Osteocyte (in vitro differentiated cells): ENCODE results near the gene MYLIP. TPM values are rescaled to one million over a fixed set of nuclear protein-coding genes. Genes with fewer than 3 reads are reported as not detected.

Source experiments
- DNase-seq: peaks from one replicate; pipeline ENCODE4 v3.0.0; 2021; ENCODE audit warnings: mixed read lengths; ENCODE audit not compliant: unreplicated experiment; ENCODE audit errors: extremely low spot score
- H3K27ac Mint-ChIP-seq: one replicate; pipeline ENCODE4 v1.8.0; 2021; ENCODE audit warnings: mild to moderate bottlenecking, mixed read lengths; ENCODE audit not compliant: unreplicated experiment
- H3K27me3 Mint-ChIP-seq: one replicate; pipeline ENCODE4 v1.8.0; 2021; ENCODE audit warnings: mixed read lengths; ENCODE audit not compliant: unreplicated experiment
- H3K36me3 Mint-ChIP-seq: one replicate; pipeline ENCODE4 v1.8.0; 2021; ENCODE audit warnings: mixed read lengths; ENCODE audit not compliant: unreplicated experiment
- H3K4me1 Mint-ChIP-seq: one replicate; pipeline ENCODE4 v1.8.0; 2021; ENCODE audit warnings: mixed read lengths; ENCODE audit not compliant: unreplicated experiment
- H3K4me3 Mint-ChIP-seq: one replicate; pipeline ENCODE4 v1.8.0; 2021; ENCODE audit warnings: mild to moderate bottlenecking, moderate library complexity, mixed read lengths; ENCODE audit not compliant: unreplicated experiment
- H3K9me3 Mint-ChIP-seq: one replicate; pipeline ENCODE4 v1.8.0; 2021; ENCODE audit warnings: mixed read lengths; ENCODE audit not compliant: unreplicated experiment
- total RNA-seq: library from RNA; stranded (reverse); gene quantifications from 2 replicates; pipeline ENCODE4 v1.2.1, GENCODE V29; 2021
- TF ChIP-seq, protein P1 (sequence below): fragments of 200-600 bp; sonication (generic); IDR thresholded peaks from 2 replicates; pipeline ENCODE4 v1.5.0; 2021; ENCODE audit warnings: antibody characterized with exemption, mild to moderate bottlenecking, moderate library complexity

Gene MYLIP
- total RNA-seq, 1 donor from 2014 or later, result 58.5 TPM

- no peaks in the 10 kb centered on the region for H3K9me3 Mint-ChIP-seq
- H3K4me1 Mint-ChIP-seq, result peaks cover 2% of the 10 kb centered on the region
- no peak for DNase-seq
These were observed 38.0 kb upstream of the MYLIP start for GRCh38 chr6:16090920-16091319.

GRCh38 chr6:16092140-16092539, 36.7 kb upstream of the MYLIP start:
- Mint-ChIP-seq H3K27ac (no peak overlapping the region), H3K27me3 (peaks cover 12% of the 10 kb centered on the region), H3K4me3 (no peak overlapping the region), H3K9me3 (no peaks in the 10 kb centered on the region), H3K36me3 (no peaks in the 10 kb centered on the region), H3K4me1 (peaks cover 2% of the 10 kb centered on the region)
- no peak for DNase-seq
- TF ChIP-seq, protein P1, sequence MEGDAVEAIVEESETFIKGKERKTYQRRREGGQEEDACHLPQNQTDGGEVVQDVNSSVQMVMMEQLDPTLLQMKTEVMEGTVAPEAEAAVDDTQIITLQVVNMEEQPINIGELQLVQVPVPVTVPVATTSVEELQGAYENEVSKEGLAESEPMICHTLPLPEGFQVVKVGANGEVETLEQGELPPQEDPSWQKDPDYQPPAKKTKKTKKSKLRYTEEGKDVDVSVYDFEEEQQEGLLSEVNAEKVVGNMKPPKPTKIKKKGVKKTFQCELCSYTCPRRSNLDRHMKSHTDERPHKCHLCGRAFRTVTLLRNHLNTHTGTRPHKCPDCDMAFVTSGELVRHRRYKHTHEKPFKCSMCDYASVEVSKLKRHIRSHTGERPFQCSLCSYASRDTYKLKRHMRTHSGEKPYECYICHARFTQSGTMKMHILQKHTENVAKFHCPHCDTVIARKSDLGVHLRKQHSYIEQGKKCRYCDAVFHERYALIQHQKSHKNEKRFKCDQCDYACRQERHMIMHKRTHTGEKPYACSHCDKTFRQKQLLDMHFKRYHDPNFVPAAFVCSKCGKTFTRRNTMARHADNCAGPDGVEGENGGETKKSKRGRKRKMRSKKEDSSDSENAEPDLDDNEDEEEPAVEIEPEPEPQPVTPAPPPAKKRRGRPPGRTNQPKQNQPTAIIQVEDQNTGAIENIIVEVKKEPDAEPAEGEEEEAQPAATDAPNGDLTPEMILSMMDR, result no peak

More at GRCh38 chr6:16090920-16091319, 38.0 kb upstream of the MYLIP start:
- Mint-ChIP-seq H3K27me3 (peaks cover 12% of the 10 kb centered on the region), H3K4me3 (no peak overlapping the region), H3K27ac (no peak overlapping the region), H3K36me3 (no peaks in the 10 kb centered on the region)
- TF ChIP-seq, protein P1, result no peak

DNA sequence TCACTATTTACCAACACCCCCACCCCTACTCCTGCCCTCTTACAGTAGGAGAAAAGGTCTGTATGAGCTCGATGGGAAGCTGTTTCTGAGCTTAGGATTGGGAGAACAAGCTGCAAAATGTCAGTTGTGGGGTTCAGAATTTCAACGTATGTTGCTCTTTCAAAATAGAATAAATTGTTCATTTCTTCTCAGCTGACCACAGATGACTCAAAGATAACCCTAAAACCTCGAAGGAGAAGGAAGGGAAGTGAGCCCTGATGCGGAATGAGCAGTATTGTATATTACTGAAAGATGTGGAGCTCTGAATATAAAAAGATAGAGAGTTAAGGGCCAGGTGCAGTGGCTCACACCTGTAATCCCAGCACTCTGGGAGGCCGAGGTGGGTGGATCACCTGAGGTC, 35.9 kb upstream of the MYLIP start:
- H3K9me3 Mint-ChIP-seq, result no peaks in the 10 kb centered on the region
- no peak for DNase-seq
- TF ChIP-seq, protein P1, result no peak
- H3K4me1 Mint-ChIP-seq, result peaks cover 2% of the 10 kb centered on the region
- H3K27me3 Mint-ChIP-seq, result peaks cover 8% of the 10 kb centered on the region
- no peak overlapping the region for H3K27ac Mint-ChIP-seq
- no peak overlapping the region for H3K4me3 Mint-ChIP-seq
- no peaks in the 10 kb centered on the region for H3K36me3 Mint-ChIP-seq

DNA sequence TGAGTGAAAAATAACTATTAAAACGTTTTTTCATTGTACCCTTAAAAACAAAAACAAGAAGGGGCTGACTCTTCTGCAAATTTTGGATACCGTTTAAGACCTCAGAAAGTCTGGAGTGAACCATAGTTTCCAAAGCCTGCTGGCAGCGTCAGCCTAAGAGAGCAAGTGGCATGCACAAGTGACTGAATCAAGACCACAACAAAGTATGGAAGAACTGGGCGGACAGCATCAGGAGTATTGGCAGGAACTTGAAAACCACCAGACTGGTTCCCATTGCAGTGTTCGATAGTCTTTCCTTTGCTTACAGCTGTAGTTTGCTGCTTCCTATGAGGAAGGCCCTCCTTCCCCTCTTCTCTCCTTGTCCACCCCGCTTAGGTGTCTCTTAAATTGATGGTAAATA, 33.7 kb upstream of the MYLIP start:
- no peaks in the 10 kb centered on the region for H3K4me1 Mint-ChIP-seq
- TF ChIP-seq, protein P1, result no peak
- peaks cover 5% of the 10 kb centered on the region for H3K27me3 Mint-ChIP-seq
- no peak for DNase-seq
- no peaks in the 10 kb centered on the region for H3K36me3 Mint-ChIP-seq
- H3K4me3 Mint-ChIP-seq, result no peak overlapping the region
- H3K9me3 Mint-ChIP-seq, result no peaks in the 10 kb centered on the region
- H3K27ac Mint-ChIP-seq, result no peak overlapping the region

GRCh38 chr6:16097382-16098171, 31.3 kb upstream of the MYLIP start:
- Mint-ChIP-seq H3K36me3 (no peaks in the 10 kb centered on the region), H3K4me1 (no peaks in the 10 kb centered on the region), H3K4me3 (no peak overlapping the region), H3K9me3 (no peaks in the 10 kb centered on the region), H3K27me3 (no peaks in the 10 kb centered on the region), H3K27ac (no peak overlapping the region)
- TF ChIP-seq, protein P1, result no peak
- DNase-seq, result no peak
